NCI-H345 treated with DMSO at 0.1 percent for 48 hours (cell line): ENCODE measurements around the gene NDOR1.
"Not testable (repeated sequence)": the region's sequence is repeated elsewhere in the genome, so short reads cannot be mapped to it uniquely, and the experiment has no call there.

ENCODE experiments used
- DNase-seq: peaks from one replicate; lab custom pipeline; 2025; ENCODE audit not compliant: unreplicated experiment; lab: John Stamatoyannopoulos, UW

NDOR1 gene

DNA sequence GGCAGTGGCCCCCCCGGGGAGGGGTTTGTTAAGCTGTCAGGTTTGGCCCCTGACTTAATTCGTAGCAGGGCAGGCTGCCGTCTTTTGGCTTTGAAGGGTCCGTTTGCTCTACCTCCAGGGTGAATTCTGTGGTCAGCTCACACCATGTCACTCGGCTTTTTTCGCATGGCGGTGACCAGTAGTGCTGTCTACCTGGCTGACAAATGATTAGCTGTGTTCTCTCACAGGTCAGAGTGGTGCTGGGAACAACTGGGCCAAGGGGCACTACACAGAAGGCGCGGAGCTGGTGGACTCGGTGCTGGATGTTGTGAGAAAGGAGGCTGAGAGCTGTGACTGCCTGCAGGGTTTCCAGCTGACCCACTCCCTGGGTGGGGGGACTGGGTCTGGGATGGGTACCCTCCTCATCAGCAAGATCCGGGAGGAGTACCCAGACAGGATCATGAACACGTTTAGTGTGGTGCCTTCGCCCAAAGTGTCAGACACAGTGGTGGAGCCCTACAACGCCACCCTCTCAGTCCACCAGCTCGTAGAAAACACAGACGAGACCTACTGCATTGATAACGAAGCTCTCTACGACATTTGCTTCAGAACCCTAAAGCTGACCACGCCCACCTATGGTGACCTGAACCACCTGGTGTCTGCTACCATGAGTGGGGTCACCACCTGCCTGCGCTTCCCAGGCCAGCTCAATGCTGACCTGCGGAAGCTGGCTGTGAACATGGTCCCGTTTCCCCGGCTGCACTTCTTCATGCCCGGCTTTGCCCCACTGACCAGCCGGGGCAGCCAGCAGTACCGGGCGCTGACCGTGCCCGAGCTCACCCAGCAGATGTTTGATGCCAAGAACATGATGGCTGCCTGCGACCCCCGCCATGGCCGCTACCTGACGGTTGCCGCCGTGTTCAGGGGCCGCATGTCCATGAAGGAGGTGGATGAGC, 37.0 kb downstream of the NDOR1 start:
- no peak for DNase-seq

GRCh38 chr9:137243266-137243625, 37.7 kb downstream of the NDOR1 start:
- DNase-seq: not testable (repeated sequence)

DNA sequence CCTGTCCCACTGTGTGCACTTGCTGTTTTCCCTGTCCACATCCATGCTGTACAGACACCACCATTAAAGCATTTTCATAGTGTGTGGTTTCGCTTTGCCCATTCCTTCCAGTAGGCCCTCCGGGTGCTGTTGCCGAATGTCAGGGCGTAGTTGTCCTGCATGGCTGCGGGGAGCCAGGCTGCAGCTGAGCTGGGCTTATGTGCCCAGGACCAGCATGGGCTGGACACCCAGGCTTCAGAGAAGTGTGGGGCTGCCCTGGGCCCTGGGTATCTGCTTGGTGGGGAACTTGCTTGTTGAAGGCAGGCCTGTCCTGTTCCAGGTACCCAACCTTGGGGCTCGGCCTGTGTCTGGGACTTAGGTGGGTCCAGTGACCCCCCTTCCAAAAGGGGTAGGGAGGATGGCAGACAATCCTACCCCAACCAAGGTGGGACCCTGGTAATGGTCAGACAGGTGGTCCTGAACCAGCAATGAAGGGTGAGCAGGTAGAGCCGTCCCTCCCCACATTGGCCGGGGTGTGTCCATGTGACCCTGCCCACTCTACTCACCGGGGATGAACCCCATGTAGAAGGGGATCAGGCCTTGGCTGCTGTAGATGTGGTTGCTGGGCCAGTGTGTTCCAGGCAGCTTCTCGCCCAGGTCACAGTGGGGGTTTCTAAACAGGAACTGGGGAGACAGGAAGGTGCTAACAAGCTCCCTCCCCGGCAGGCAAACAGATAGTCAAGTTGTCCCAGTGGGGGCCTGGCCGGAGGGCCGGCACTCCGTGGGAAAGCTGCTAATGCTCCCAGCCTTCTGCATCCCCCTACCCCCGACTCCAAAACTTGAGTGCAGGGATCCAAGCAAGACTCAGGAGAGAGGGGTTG, 38.4 kb downstream of the NDOR1 start:
- no peak for DNase-seq

DNA sequence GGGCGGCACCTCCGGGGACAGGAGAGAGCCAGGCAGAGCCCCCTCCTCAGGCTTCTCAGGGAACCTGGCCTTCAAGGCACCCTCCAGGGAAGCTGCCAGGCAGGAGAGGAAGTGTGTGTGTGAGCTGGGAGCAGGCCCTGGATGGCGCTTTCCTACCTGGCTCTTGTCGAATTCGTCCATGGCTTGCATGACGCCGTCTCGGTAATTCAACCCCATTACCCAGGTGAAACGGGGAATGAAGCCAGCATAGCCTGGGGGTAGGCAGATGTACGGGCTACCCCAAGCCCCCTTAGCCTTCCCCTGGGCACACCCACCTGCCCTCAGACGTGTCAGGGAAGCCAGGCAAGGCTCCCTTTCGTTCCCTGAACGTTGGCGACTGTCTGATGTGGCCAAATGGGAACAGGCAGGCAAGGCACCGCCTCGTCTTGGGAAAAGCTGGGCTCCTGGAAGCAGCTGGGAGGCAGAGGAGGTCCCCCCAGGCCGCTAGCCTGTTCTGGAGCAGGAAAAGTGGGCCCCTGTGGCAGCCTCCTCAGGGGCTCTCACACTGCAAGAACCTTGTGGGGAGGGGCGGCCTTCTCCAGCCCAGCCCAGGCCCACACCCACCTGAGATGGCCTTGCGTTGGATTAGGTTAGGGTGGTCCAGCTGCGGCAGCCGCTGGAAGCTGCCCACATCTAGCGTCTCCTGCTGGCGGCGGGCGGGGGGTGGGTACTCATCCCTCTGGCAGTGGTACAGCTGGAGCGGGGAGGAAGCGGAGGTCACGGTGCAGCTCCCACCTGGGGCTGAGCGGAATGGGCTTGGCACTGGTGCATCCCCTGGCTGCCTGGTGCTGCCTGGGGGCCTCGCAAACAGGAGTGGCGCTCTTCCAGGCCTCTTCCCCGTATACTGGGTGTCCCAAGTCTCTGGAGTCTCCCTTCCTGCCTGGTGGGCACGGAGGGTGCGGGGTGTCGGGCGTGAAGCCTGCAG, 39.3 kb downstream of the NDOR1 start:
- DNase-seq: peak; percentile 54

DNA sequence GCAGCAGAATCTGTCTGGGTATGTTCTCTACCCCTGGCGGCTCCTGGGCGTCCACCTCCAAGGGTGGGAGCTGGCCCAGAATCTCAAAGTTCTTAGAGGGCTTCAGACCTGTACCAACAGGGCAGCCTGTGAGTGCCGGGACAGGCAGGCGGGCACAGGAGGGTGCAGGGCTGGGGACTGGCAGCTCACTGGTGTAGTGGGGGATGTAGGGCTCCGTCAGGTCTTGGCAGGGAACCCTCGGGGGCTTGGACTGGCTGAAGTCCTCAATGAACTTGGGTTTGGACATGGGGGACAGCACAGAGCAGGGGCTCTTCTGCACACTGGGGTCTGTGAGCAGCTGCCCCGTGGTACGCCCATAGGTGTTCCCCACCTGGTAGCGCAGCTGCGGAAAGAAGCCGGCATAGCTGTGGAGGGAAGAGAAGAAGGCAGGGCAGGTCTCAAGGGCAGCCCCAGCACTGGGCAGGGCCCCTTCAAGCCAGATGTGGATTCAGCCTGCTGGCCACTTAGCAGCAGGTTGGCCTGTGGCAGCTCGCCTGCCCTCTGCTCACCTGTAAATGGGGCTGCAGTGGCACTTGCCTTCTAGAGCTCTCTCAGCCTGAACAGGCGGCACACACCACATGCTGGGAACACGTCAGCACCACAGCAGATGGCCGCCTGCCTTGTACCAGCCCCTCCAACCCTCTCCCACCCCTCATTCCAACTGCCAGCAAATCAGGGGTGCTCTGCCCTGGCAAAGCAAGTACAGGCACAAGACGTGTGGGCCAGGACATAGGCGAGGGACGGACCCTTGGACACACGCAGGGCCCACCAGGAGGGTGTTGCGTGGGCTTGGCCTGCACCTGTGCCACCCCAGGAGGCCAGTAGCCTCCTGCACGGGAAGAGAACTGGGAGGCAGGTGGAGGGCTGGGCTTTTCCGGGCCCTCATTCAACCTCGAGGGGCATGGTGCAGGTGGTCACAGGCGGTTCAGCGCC, 40.2 kb downstream of the NDOR1 start:
- no peak for DNase-seq

GRCh38 chr9:137247135-137247915, 41.8 kb downstream of the NDOR1 start:
- DNase-seq: no peak

DNA sequence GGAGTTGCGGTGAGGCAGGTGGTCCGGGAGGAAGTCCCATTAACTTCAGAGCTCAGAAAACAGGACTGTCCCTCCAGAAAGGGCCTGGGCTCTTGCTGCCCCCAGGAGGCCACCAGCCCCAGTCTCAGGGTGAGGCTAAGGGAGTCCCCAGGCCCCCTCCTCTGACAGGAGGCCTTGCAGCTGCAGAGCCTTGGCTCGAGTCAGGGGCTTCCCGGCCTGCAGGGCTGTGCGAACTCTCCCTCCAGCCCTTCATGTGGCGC, 42.3 kb downstream of the NDOR1 start:
- no peak for DNase-seq

DNA sequence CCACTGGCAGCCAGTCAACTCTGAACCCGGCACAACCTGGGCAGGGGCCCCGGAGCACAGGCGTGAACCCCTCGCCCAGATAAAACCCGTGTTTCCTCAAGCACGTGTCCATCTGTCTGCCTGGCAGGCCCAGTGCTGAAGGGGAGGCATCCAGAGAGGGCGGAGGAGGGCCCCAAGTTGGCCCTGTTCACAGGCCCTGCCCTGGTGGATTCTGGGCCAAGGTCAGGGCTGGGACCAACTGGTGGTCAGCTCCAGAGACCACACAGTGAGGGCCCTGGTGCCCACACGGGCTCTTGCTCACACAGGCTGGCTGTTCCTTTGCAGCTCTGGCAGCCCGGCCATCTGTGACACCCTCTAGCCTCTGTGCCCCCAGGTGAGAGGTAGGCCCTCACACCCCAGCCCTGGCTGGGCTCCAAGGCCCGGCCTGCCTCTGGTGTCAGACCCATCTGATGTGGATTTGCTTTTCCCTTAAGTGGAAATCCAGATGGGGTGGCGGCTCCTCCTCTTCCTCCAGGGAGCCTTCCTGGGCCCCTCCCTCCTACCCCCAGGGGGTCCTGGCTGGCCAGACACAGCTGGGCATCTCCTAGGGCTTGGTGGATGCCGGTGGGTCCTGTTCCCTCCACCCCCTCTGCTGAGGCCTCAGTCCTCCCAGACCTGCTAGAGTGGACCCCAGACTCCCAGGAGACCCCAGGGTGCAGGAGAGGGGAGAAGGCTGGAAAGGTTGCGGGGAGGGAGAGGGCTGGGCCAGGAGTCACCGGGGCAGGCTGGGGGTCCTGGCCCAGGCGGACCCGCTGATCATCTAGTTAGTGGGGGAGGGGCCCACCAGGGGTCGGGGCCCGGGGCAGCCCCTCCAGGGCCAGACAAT, 45.1 kb downstream of the NDOR1 start:
- no peak for DNase-seq

DNA sequence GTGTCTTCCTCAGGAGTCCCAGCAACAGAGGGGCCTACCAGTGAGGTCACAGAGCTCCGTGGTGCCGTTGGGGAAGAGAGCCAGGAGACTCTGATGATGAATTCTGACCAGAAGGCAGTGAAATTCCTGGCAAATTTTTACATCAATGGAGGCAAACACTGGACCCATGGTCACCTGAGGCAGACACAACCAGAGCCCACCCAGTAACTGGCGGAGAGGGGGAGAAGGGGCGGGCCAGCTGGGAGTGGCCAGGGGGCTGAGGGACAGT, 45.6 kb downstream of the NDOR1 start, which contains the start of gene STPG3:
STPG3 (plus strand) TSS at position 93 of the 268 bp plus-strand sequence; CDS start at position 94, 1 bp downstream.
- no peak for DNase-seq

DNA sequence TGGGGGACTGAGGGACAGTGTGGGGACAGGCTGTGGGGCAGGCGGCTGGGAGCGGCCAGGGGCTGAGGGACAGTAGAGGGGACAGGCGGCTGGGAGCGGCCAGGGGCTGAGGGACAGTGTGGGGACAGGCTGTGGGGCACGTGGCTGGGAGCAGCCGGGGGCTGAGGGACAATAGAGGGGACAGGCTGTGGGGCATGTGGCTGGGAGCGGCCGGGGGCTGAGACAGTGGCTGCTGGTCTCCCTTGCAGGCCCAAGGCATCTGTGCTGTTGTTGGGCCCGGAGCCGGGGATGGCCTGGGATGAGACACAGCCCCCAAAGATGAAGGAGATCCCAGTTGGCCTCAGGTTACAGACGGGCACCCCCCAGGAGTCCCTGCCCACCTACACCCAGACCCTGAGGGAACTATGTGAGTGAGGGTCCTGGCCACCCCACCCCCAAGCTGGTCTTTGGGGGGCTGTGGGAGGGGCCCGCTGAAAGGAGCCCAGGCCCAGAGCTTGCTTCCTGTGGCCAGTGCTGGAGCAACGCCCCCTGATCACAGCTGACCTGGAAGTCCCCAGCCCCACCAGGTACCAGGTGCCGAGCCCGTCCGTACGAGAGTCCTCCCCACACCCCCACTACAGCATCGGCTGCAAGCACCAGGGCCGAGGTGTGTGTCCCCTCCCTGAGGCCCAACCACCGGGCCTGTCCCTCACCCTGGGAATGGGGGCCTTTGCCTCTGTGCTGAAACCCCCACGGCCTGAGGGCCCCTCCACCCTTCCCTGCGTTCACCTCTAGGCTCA, 46.2 kb downstream of the NDOR1 start:
- DNase-seq: no peak

DNA sequence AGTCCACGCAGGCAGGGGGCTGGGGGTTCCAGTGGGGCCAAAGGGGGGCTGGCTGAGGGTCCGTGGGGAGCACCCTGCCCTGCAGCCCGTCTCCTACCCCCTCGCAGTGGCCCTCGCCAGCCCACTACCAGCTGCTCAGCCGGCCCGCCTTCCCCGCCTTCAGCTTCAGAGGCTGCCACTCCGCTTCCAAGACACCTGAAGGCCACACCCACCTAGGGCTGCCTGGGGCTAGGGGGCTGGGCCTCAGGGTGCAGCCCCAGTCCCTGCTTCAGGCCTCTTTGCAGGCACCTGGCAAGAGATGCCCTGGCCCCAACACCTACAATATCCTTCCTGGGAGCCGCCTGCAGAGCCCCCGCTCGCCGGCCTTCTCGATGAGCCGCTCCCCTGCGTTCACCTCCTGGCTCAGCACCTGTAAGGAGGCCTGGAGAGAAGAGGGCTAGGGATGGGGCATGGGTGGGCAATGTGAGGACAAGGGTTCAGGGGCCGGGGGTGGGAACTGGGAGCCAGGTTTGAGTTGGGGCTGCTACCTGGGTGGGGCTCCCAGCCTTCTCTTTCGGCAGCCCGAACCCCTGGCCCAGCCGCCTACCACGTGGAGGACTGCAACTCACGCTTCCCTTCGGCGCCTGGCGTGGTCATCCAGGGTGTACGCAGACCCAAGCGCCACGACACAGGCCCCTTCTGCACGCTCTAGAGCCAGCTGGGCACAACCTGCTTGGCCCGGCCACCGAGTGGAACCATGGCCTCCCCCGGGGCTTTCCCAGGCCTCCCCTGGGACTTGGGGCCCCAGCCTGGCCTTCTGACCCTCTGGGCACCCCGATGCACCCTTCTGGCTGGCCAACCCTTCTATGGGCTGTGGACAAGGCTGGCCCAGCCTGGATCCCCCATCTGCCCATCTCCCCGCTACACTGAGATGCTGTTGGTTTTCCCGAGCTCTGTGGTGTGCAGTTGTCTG, 47.3 kb downstream of the NDOR1 start:
- no peak for DNase-seq

GRCh38 chr9:137253717-137254623, 48.5 kb downstream of the NDOR1 start:
- no peak for DNase-seq

DNA sequence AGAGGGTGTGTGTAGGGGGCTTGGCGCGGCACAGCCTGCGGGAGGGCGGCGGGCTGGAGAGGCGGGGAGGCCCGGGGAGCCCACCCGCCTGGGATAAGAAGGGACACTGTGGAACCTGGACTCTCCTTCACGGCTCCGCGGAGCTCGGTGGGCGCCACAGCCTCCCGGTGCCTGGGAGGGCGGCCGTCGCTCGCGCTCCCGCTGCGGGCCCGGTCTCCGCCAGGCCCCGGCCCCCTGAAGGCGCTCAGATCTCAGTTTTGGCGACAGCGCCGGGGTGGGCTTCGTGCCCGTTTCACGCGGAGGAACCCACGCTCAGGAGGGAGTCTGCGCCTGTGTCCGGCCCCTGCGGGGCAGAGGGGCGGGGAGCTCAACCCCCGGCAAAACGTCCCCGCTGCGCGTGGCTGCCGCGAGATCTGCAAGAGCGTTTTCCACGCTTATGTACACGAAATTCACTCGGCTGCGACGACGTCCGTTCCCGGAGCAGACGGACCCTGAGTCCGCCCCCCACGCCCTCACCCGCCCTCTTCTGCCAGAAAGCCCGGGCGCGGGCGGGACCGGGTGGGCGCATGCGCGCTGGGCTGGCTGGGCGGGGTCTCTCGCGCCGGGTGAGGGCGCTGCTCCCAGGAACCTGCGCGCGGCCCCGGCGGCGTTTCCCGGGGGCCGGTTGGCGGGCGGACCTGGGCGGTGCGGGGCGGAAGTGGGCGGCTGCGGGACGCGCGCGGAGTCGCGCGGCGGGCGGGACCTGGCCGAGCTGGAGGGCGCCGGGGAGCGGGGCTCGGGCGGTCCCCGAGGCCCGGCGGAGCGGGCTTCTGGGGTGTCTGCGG, 49.3 kb downstream of the NDOR1 start, which contains the start of gene NELFB:
NELFB (plus strand) TSS at position 704 of the 824 bp plus-strand sequence.
- peak; percentile 64 for DNase-seq

- no peak for DNase-seq
Observed at GRCh38 chr9:137255448-137256114, 50.1 kb downstream of the NDOR1 start.
